Mesendoderm (in vitro differentiated cells): Measurements from ENCODE around the gene HSPB2.
A peak's percentile ranks its signal among the peaks of the same experiment; 100 is the strongest.
"Not testable (repeated sequence)": the region's sequence is repeated elsewhere in the genome, so short reads cannot be mapped to it uniquely, and the experiment has no call there.

Source experiments
- DNase-seq: peaks from one replicate; pipeline ENCODE4 v3.0.0; 2013
- H2AK5ac ChIP-seq: 2 replicates; pipeline ENCODE4 v1.6.1; 2013; ENCODE audit warnings: low read length, inconsistent platforms
- H2BK120ac ChIP-seq: 2 replicates; pipeline ENCODE4 v1.6.1; 2013; ENCODE audit warnings: low read depth, mild to moderate bottlenecking, low read length, moderate library complexity, mixed read lengths
- H2BK15ac ChIP-seq: replicated peaks from 2 replicates; pipeline ENCODE4 v1.6.1; 2013; ENCODE audit warnings: low read depth, mild to moderate bottlenecking, moderate library complexity
- H2BK5ac ChIP-seq: 2 replicates; pipeline ENCODE4 v1.6.1; 2013; ENCODE audit warnings: low read length, inconsistent platforms
- H3K18ac ChIP-seq: 2 replicates; pipeline ENCODE4 v1.6.1; 2013; ENCODE audit warnings: mild to moderate bottlenecking, low read length, mixed read lengths
- H3K23ac ChIP-seq: one replicate; pipeline ENCODE4 v1.6.1; 2013; ENCODE audit warnings: low read length
- H3K27ac ChIP-seq: 2 replicates; pipeline ENCODE4 v1.5.1; 2013; ENCODE audit warnings: low read depth, mild to moderate bottlenecking, inconsistent platforms, low read length, moderate library complexity
- H3K27me3 ChIP-seq: 2 replicates; pipeline ENCODE4 v1.6.1; 2013; ENCODE audit warnings: low read length, control low read depth, mild to moderate bottlenecking, inconsistent platforms; ENCODE audit not compliant: insufficient read depth, poor library complexity
- H3K36me3 ChIP-seq: 2 replicates; pipeline ENCODE4 v1.6.1; 2013; ENCODE audit warnings: low read length, inconsistent platforms; ENCODE audit not compliant: control insufficient read depth, insufficient read depth
- H3K4ac ChIP-seq: one replicate; pipeline ENCODE4 v1.6.1; 2013; ENCODE audit warnings: low read depth, mild to moderate bottlenecking, low read length, moderate library complexity
- H3K4me1 ChIP-seq: 2 replicates; pipeline ENCODE4 v1.6.1; 2013; ENCODE audit warnings: low read depth, low read length, inconsistent platforms; ENCODE audit not compliant: control insufficient read depth
- H3K4me2 ChIP-seq: 2 replicates; pipeline ENCODE4 v1.6.1; 2013; ENCODE audit warnings: low read length
- H3K4me3 ChIP-seq: 2 replicates; pipeline ENCODE4 v1.5.1; 2013; ENCODE audit warnings: mild to moderate bottlenecking, low read length
- H3K56ac ChIP-seq: one replicate; pipeline ENCODE4 v1.6.1; 2013; ENCODE audit warnings: low read length
- H3K79me1 ChIP-seq: 2 replicates; pipeline ENCODE4 v1.6.1; 2013; ENCODE audit warnings: low read length, inconsistent platforms
- H3K79me2 ChIP-seq: 2 replicates; pipeline ENCODE4 v1.6.1; 2013; ENCODE audit warnings: mild to moderate bottlenecking, low read length; ENCODE audit not compliant: control insufficient read depth, insufficient read depth
- H3K9ac ChIP-seq: 2 replicates; pipeline ENCODE4 v1.6.1; 2013; ENCODE audit warnings: low read length, inconsistent platforms
- H4K5ac ChIP-seq: one replicate; pipeline ENCODE4 v1.6.1; 2013; ENCODE audit warnings: low read length
- H4K8ac ChIP-seq: one replicate; pipeline ENCODE4 v1.6.1; 2013; ENCODE audit warnings: low read depth, mild to moderate bottlenecking, control low read depth, low read length, moderate library complexity
- WGBS: extraction: QIAGEN DNeasy Blood & Tissue Kit; methylation state at CpG from one replicate; pipeline ENCODE4 v1.1.7; 2013; ENCODE audit warnings: low lambda C conversion rate, missing lambda C conversion rate; ENCODE audit not compliant: insufficient coverage; ENCODE audit errors: extremely low coverage; 5-methylcytosine and 5-hydroxymethylcytosine counted together

HSPB2 gene

GRCh38 chr11:111878385-111878848 is 34.1 kb upstream of the HSPB2 start:
- H3K27me3 ChIP-seq, result no peaks in the 10 kb centered on the region
- WGBS, result no CpG with 5 or more reads among the region's 13 CpGs
- no peak overlapping the region for H2AK5ac ChIP-seq
- no peak overlapping the region for H3K18ac ChIP-seq
- H3K36me3 ChIP-seq, result no peaks in the 10 kb centered on the region
- no peak overlapping the region for H2BK15ac ChIP-seq
- H3K4me1 ChIP-seq, result peaks cover 2% of the 10 kb centered on the region
- DNase-seq, result no peak
- H3K23ac ChIP-seq, result no peak overlapping the region
- peak overlapping the region; percentile 88 for H3K56ac ChIP-seq
- peak overlapping the region; percentile 95 for H3K4me2 ChIP-seq
- no peak overlapping the region for H2BK120ac ChIP-seq
- no peak overlapping the region for H4K8ac ChIP-seq
- H3K27ac ChIP-seq, result no peak overlapping the region
- peak overlapping the region; percentile 84 for H3K4me3 ChIP-seq
- no peaks in the 10 kb centered on the region for H3K79me1 ChIP-seq
- peak overlapping the region; percentile 30 for H2BK5ac ChIP-seq
- H3K9ac ChIP-seq, result peak overlapping the region; percentile 85
- H3K4ac ChIP-seq, result no peak overlapping the region
- no peaks in the 10 kb centered on the region for H3K79me2 ChIP-seq
- H4K5ac ChIP-seq, result peak overlapping the region; percentile 47

- Histone ChIP-seq H2BK15ac (no peak within 1 kb of the TSS), H3K79me1 (no peaks in the 10 kb centered on the region), H2AK5ac (no peak within 1 kb of the TSS), H3K4me3 (peak within 1 kb of the TSS; percentile 84), H2BK120ac (no peak within 1 kb of the TSS), H3K27me3 (no peaks in the 10 kb centered on the region), H4K8ac (peak within 1 kb of the TSS; percentile 58), H3K56ac (peak within 1 kb of the TSS; percentile 88), H3K9ac (peak within 1 kb of the TSS; percentile 85), H2BK5ac (peak within 1 kb of the TSS; percentile 83), H3K23ac (no peak within 1 kb of the TSS), H3K4me1 (peaks cover 2% of the 10 kb centered on the region), H3K4ac (peak within 1 kb of the TSS; percentile 48), H3K4me2 (peak within 1 kb of the TSS; percentile 95), H3K36me3 (no peaks in the 10 kb centered on the region), H3K27ac (peak within 1 kb of the TSS; percentile 46), H3K18ac (peak within 1 kb of the TSS; percentile 57), H3K79me2 (no peaks in the 10 kb centered on the region), H4K5ac (peak within 1 kb of the TSS; percentile 47)
- peak; percentile 99 for DNase-seq
- WGBS, result no CpG with 5 or more reads among the region's 55 CpGs
Observed at GRCh38 chr11:111878849-111879636, 33.5 kb upstream of the HSPB2 start, which contains the start of the genes CFAP68 and FDXACB1. CFAP68 (plus strand) TSS chr11:111879541; CDS start chr11:111879561, 20 bp downstream. FDXACB1 (minus strand) TSS chr11:111879165; CDS start chr11:111879132, 33 bp downstream.

- Histone ChIP-seq H2AK5ac (no peak overlapping the region), H3K4ac (peak overlapping the region; percentile 48), H3K4me1 (peaks cover 2% of the 10 kb centered on the region), H3K9ac (peak overlapping the region; percentile 75), H3K36me3 (no peaks in the 10 kb centered on the region), H2BK5ac (no peak overlapping the region), H4K8ac (peak overlapping the region; percentile 58), H2BK15ac (no peak overlapping the region), H3K4me2 (peak overlapping the region; percentile 63), H3K4me3 (peak overlapping the region; percentile 44), H3K79me2 (no peaks in the 10 kb centered on the region), H3K27ac (peak overlapping the region; percentile 46), H3K23ac (no peak overlapping the region), H3K56ac (peak overlapping the region; percentile 86), H4K5ac (no peak overlapping the region), H2BK120ac (no peak overlapping the region), H3K18ac (peak overlapping the region; percentile 57), H3K27me3 (no peaks in the 10 kb centered on the region), H3K79me1 (no peaks in the 10 kb centered on the region)
- DNase-seq, result no peak
- no CpG with 5 or more reads among the region's 6 CpGs for WGBS
Observed at GRCh38 chr11:111879637-111879960, 32.9 kb upstream of the HSPB2 start.

- H2BK15ac ChIP-seq, result no peak overlapping the region
- H3K56ac ChIP-seq, result no peak overlapping the region
- WGBS, result no CpG with 5 or more reads among the region's 5 CpGs
- H3K4me1 ChIP-seq, result peaks cover 2% of the 10 kb centered on the region
- no peak overlapping the region for H3K4me2 ChIP-seq
- DNase-seq, result no peak
- no peak overlapping the region for H2BK5ac ChIP-seq
- no peaks in the 10 kb centered on the region for H3K79me2 ChIP-seq
- H2AK5ac ChIP-seq, result no peak overlapping the region
- H3K27ac ChIP-seq, result no peak overlapping the region
- H3K79me1 ChIP-seq, result no peaks in the 10 kb centered on the region
- H3K4ac ChIP-seq, result no peak overlapping the region
- no peaks in the 10 kb centered on the region for H3K27me3 ChIP-seq
- no peak overlapping the region for H3K23ac ChIP-seq
- no peak overlapping the region for H3K18ac ChIP-seq
- H2BK120ac ChIP-seq, result no peak overlapping the region
- no peak overlapping the region for H3K4me3 ChIP-seq
- no peak overlapping the region for H4K5ac ChIP-seq
- H3K9ac ChIP-seq, result no peak overlapping the region
- no peak overlapping the region for H4K8ac ChIP-seq
- H3K36me3 ChIP-seq, result no peaks in the 10 kb centered on the region
Observed at GRCh38 chr11:111882202-111882601, 30.3 kb upstream of the HSPB2 start.

- not testable (repeated sequence) for H3K4ac ChIP-seq, H3K4me1 ChIP-seq, H3K4me3 ChIP-seq, DNase-seq, H2BK5ac ChIP-seq, H3K9ac ChIP-seq, H3K56ac ChIP-seq, H2BK15ac ChIP-seq, H3K36me3 ChIP-seq, H3K79me1 ChIP-seq, H2BK120ac ChIP-seq, H3K18ac ChIP-seq, H2AK5ac ChIP-seq, H3K79me2 ChIP-seq, H4K5ac ChIP-seq, H3K4me2 ChIP-seq, H3K23ac ChIP-seq, H3K27ac ChIP-seq, H4K8ac ChIP-seq, H3K27me3 ChIP-seq
- no CpG with 5 or more reads among the region's 4 CpGs for WGBS
Observed at GRCh38 chr11:111885053-111885452, 27.5 kb upstream of the HSPB2 start.
